T-helper 1 cell (primary cell): ENCODE measurements around the gene CLDN34.

Experiments used
- DNase-seq, 5 donors: peaks; one replicate each; pipeline ENCODE4 v3.0.0-alpha.2; 2012 to 2020
- total RNA-seq, 4 donors: gene quantifications; one replicate each; lab custom pipeline; 2026; lab: John Stamatoyannopoulos, UW

Gene CLDN34
- total RNA-seq, result 0 reads per million in 4 donors

DNA sequence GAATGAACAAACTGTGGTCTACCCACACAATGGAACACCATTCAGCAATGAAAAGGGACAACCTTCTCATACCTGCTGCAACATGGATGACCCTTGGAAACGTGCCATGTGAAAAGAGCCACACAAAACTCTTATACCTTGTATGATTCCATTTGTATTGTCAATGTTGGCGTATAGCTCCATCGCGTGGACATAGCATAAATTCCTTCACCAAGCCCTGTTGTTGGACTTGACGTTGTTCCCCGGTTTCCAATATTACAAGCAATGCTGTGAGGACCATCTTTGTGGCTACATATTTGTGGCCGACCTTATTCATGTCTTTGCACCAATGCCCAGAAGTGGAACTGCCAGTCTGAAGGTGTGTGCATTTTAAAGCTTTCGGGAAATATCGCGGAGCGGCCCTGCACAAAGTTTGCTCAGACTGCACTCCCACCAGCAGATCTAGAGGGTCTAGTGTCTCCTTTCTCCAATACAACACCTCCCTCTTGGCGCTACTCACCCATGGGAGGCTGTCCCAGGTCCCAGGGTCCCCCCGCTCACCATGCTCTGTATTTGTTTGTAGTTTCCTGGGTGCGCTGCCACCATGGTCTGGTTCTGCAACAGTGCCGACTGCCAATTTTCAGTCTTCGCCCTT lies at the start of gene CLDN34:
Gene CLDN34, plus strand, starts transcription at position 584 of the 634 bp plus-strand sequence. Its CDS starts 0 bp downstream, at position 584.
- no peak for DNase-seq

- DNase-seq, result no peak
Observed at GRCh38 chrX:9917861-9918260, 49.3 kb upstream of the CLDN34 start.

- no peak for DNase-seq
Observed at GRCh38 chrX:9919632-9920172, 47.5 kb upstream of the CLDN34 start.

DNA sequence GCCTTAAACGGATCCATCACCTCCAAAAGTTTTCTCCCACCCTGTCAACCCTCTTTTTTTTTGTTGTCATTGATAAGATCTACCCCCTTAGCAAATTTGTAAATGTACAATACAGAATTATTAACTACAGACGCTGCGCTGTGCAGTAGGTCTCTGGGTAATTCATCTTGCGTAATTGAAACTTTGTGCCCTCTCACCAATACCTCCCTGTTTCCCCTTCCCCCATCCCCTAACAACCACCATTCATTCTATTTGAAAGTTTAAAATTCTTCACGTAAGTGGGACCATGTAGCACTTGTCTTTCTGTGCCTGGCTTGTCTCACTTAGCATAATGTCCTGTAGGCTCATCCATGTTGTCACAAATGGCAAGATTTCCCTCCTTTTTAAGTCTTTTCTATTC lies 45.8 kb upstream of the CLDN34 start:
- DNase-seq, result no peak

GRCh38 chrX:9923357-9923756 lies 43.8 kb upstream of the CLDN34 start:
- no peak for DNase-seq

- no peak for DNase-seq
Observed at GRCh38 chrX:9926002-9926401, 41.2 kb upstream of the CLDN34 start.

DNA sequence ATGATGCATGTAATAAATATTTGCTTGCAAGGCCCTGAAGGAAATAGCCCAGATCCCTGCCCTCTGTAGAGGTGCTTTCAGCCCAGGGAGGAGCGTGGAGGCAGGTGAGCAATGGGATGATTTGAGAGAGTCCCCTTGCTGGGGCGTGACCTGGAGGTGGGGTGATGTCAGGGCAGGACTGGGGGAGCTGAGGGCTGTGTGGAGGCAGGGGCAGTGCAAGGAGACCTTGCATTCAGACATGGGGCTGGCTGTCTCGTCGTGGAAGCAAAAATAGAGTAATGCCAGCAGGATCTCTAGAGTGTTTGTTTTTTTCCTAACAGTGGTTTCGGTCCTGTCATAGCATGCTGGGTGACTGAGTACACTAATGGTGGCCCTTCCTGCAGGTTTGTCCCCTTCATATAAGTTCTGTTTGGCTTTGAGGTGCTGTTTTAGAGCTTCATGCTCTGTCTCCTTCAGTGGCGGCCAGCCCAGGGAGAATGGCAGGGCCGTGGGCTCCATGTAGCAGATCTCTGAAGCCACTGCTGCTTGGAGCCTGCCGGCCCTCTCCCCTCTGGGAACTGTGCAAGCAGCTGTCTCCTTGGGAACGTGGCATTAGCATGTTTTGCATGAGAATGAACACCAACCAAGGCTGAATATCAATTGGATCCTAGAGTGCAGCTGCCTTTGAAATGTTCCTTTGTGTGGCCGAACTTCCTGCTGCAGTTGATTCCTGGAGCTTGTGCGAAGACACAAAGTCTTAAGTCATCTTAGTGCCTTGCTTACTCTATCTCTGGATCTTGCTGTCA lies 39.3 kb upstream of the CLDN34 start:
- no peak for DNase-seq

DNA sequence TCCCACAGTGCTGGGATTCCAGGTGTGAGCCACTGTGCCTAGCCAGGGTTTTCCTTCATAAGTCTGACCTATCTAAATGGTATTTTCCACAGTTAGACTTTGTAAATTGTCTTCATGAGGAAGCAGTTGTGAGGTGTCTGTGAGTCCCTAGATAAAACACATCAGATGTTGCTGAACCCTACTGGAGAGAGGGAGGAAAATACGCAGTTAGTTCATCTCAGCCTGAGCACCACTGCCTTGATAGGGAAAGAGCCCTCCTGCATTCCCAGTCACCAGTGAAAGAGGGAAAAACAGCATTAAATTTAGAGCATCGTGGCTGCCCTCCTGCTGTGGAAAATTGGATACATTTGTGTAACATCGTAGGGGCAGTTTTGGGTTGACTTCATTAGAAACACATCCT lies 31.7 kb upstream of the CLDN34 start:
- DNase-seq, result no peak

GRCh38 chrX:9937761-9938160 lies 29.4 kb upstream of the CLDN34 start:
- no peak for DNase-seq

DNA sequence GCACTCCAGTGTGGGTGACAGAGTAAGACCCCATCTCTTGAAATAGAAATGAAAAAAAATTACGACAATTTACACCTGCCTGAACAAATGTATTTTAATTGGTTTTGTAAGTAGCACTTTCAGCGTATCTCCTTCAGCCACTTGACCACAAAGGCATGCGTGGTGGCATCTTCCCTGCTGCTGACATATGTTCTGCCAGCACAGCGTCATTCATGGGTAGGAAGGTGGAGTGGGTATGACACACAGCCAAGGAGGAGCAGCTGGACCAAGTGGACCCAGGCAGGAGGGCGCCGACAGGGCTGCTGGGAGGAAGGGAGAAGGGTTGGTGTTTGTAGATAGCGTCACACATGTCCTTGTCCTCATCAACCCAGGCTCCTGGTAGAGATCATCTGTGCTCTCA lies 28.6 kb upstream of the CLDN34 start:
- no peak for DNase-seq

GRCh38 chrX:9940421-9940820 lies 26.7 kb upstream of the CLDN34 start:
- DNase-seq, result no peak

DNA sequence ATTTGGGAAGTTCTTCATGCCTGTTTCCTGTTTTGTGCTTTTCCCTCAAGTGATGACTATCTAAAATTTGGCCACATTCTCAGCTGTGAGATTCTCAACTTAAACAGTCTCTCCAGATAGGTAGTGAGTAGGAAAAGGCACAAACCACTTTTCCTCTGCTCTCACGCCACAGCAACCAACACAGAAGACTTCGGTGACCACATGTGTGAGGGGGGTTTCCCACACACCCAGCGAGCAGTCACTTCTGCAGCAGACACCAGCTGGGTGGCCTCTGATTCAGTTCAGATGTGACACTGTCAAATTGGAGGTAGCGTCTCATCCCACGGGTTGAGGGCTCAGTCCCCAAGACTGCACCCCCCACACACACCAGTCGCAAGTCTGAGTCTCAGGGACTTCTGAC lies 25.1 kb upstream of the CLDN34 start:
- peak in 2 of 5 donors; percentile 3 to 59 for DNase-seq

GRCh38 chrX:9943420-9943819 lies 23.7 kb upstream of the CLDN34 start:
- DNase-seq, result no peak

GRCh38 chrX:9947131-9947794 lies 19.9 kb upstream of the CLDN34 start:
- no peak for DNase-seq

GRCh38 chrX:9948406-9948805 lies 18.8 kb upstream of the CLDN34 start:
- DNase-seq, result no peak

GRCh38 chrX:9952300-9952699 lies 14.9 kb upstream of the CLDN34 start:
- no peak for DNase-seq

DNA sequence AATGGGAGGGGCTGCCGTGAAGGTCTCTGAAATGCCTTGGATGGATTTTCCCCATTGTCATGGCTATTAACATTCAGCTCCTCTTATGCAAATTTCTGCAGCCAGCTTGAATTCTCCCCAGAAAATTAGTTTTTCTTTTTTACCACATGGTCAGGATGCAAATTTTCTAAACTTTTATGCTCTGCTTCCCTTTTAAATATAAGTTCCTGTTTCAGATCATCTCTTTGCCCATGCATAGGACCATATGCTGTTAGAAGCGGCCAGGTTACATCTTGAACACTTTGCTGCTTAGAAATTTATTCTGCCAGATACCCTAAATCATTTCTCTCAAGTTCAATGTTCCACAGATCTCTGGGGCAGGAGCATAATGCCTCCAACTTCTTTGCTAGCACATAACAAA lies 13.8 kb upstream of the CLDN34 start:
- no peak for DNase-seq

GRCh38 chrX:9955506-9955905 lies 11.7 kb upstream of the CLDN34 start:
- DNase-seq, result no peak

DNA sequence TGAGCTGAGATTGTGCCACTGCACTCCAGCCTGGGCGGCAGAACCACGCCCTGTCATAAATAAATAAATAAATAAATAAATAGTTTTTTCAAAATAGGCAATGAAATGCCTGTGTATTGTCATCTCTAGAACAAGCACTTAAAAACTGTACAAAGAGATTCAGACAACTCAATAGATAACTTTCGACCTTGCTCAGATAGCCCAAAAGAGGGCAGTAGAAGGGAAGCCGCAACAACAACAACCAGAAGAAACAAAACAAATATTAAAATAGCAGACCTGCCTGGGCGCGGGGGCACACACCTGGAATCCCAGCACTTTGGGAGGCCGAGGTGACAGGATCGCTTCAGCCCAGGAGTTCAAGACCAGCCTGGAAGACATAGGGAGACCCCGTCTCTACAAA lies 9.4 kb upstream of the CLDN34 start:
- no peak for DNase-seq

GRCh38 chrX:9958183-9958582 lies 9.0 kb upstream of the CLDN34 start:
- no peak for DNase-seq

GRCh38 chrX:9961750-9962149 lies 5.4 kb upstream of the CLDN34 start:
- no peak for DNase-seq

DNA sequence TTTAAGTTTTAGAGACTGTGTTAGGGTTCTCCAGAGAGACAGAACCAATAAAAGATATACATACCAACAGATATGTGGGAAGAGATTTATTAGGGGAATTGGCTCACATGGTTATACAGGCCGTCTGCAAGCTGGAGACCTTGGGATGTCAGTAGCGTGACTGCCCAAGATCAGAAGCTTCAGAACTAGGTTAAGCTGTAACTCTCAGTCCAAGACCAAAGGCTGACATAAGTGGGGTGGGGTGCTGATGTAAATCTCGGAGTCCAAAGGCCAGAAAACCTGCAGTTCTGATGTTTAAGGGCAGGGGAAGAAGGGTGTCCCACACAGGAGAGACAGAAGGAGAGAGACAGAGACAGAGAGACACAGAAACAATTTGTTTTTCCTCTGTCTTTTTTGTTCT lies 10.5 kb downstream of the CLDN34 start:
- DNase-seq, result no peak

- DNase-seq, result no peak
Observed at GRCh38 chrX:9980401-9980800, 13.2 kb downstream of the CLDN34 start.

GRCh38 chrX:9980927-9981326 lies 13.8 kb downstream of the CLDN34 start:
- no peak for DNase-seq
